Uterus (tissue), 4 donors: ENCODE measurements around the gene PLPPR3. TPM values are rescaled to one million over a fixed set of nuclear protein-coding genes. Genes with fewer than 3 reads are reported as not detected.

Source experiments
- DNase-seq, 2 donors: peaks; one replicate each; pipeline ENCODE4 v3.0.0-alpha.2; 2019 to 2020
- H3K27ac ChIP-seq, 2 donors: fragments of 200-600 bp; sonication (generic); 1 replicate in 1 of 2; 2 replicates in 1 of 2; pipeline ENCODE4 v1.5.1; 2016 to 2018
- H3K27me3 ChIP-seq, 2 donors: fragments of 200-600 bp; sonication (generic); one replicate each; pipeline ENCODE4 v1.5.1; 2018 to 2019; ENCODE audit warnings: control low read depth in 1 of 2
- H3K36me3 ChIP-seq, 2 donors: fragments of 200-600 bp; sonication (generic); one replicate each; pipeline ENCODE4 v1.5.1; 2019; ENCODE audit warnings: control low read depth in 1 of 2
- H3K4me1 ChIP-seq, 2 donors: fragments of 200-600 bp; sonication (generic); one replicate each; pipeline ENCODE4 v1.5.1; 2018 to 2019; ENCODE audit warnings: control low read depth in 1 of 2
- H3K4me3 ChIP-seq, 2 donors: fragments of 200-600 bp; sonication (generic); 1 replicate in 1 of 2; 2 replicates in 1 of 2; pipeline ENCODE4 v1.5.1; 2018 to 2019; ENCODE audit warnings: mild to moderate bottlenecking in 1 of 2
- H3K9me3 ChIP-seq, 2 donors: fragments of 200-600 bp; sonication (generic); one replicate each; pipeline ENCODE4 v1.5.1; 2019; ENCODE audit warnings: control low read depth in 1 of 2
- POLR2A ChIP-seq, 2 donors: fragments of 450-650 bp; IDR thresholded peaks; one replicate each; pipeline ENCODE4 v1.6.1; 2016; ENCODE audit warnings: antibody characterized with exemption in 2 of 2, mild to moderate bottlenecking in 1 of 2, moderate library complexity in 1 of 2
- intact Hi-C: fragments of 100-400 bp; cut with DNase I; formaldehyde crosslinking; loops from one replicate; pipeline ENCODE4 v1.15.1; 2023; ENCODE audit warnings: low total_unique reads
- total RNA-seq, 4 donors: library from RNA; depleted of rRNA in 3 of 4; stranded (reverse); fragments of >200 nt in 3 of 4; gene quantifications; one replicate each; pipeline versions ENCODE4 v1.1.0 to v1.2.4, GENCODE V29; 2014 to 2023
- TF ChIP-seq, protein P1 (sequence below), 4 experiments: fragments of 200-600 bp in 2 of 4; fragments of 450-650 bp in 2 of 4; sonication (generic) in 2 of 4; IDR thresholded peaks; one replicate each; pipeline ENCODE4 v1.5.1; 2016 to 2019; ENCODE audit warnings: antibody characterized with exemption in 4 of 4, mild to moderate bottlenecking in 2 of 4, moderate library complexity in 1 of 4
- donor health status: DM: yes; HTN: yes; CAD: no.

The PLPPR3 gene
- total RNA-seq, 4 donors from 2014 or later: 3.4 TPM; not detected in 3

DNA sequence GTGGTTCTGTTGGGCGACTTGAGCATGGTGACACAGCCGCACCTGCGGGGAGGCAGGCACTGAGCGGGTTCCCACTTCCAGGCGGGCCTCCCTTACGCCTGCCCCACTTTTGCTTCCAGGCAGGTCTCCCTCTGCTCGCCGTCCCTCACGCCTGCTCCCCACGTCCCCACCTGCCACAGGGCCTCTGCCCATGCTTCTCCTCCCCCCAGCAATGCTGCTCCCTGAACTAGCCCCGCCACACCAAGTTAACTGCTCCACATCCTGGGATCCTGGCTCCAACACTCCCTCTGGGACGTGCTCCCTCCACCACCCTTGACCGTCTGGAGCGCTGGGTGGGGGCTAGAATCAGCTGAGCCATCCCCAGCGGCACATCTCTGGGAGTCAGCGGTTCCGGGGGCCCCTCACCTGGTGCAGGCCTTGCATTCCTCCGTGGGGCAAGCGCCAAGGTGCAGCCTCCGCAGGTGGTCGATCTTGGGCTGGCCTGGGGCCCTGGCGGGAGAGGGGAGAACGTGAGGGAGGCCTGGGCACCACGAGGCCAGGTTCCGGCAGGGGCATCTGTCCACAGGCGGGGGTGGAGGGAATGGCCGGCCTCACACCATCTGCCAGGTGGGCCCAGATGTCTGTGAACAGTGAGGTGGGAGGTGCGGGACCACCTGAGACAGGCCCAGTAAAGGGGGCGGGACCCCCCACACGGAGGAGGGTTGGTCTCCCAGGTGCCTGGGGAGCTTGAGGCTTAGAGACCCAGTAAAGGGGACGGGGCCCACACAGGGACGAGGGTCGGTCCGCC, 46.9 kb upstream of the PLPPR3 start:
- no peak for DNase-seq
- intact Hi-C loops: loop anchor here (5.0 to 10.0 kb wide), 2 partner anchors 49 to 116 kb away; partner anchors contain the start of genes KISS1R and WDR18
- H3K4me1 ChIP-seq: peaks cover 5 to 17% of the 10 kb centered on the region in 2 donors
- no peaks in the 10 kb centered on the region for H3K9me3 ChIP-seq
- peak overlapping the region; percentile 92 to 96 for H3K27ac ChIP-seq
- TF ChIP-seq, protein P1, sequence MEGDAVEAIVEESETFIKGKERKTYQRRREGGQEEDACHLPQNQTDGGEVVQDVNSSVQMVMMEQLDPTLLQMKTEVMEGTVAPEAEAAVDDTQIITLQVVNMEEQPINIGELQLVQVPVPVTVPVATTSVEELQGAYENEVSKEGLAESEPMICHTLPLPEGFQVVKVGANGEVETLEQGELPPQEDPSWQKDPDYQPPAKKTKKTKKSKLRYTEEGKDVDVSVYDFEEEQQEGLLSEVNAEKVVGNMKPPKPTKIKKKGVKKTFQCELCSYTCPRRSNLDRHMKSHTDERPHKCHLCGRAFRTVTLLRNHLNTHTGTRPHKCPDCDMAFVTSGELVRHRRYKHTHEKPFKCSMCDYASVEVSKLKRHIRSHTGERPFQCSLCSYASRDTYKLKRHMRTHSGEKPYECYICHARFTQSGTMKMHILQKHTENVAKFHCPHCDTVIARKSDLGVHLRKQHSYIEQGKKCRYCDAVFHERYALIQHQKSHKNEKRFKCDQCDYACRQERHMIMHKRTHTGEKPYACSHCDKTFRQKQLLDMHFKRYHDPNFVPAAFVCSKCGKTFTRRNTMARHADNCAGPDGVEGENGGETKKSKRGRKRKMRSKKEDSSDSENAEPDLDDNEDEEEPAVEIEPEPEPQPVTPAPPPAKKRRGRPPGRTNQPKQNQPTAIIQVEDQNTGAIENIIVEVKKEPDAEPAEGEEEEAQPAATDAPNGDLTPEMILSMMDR (IDR thresholded peaks at IDR 0.05): no peak
- TF ChIP-seq POLR2A (IDR thresholded peaks at IDR 0.05): no peak
- H3K27me3 ChIP-seq: no peaks in the 10 kb centered on the region
- no peaks in the 10 kb centered on the region for H3K36me3 ChIP-seq
- H3K4me3 ChIP-seq: no peak overlapping the region

DNA sequence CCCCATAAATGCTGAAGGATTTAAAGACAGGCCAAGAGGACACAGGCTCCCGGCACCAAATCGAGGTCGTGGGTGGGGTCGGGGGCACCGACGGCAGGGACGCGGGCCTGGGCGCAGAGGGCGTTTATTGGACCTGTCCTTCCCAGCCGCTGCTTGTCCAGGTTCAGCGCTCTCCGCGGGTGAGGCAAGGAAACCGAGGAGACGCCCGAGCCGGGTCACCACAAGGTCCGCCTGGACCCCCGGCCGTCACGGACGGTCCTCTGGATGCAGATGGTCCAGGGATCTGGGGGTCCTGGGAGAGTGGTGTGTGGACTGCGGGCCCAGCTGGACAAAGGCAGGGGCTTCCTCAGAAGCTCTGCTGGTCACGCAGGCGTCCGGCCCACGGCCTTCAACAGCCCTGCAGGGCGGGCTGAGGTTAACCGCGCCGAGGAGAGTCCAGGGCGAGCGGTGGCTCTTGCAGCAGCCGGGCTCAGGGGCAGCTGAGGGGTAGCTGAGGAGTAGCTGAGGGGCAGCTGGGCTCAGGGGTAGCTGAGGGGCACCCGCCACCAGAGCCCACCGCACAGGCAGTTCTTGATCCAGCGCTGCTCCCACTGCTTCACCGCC, 46.2 kb upstream of the PLPPR3 start:
- no peak overlapping the region for H3K27ac ChIP-seq
- DNase-seq: no peak
- H3K36me3 ChIP-seq: no peaks in the 10 kb centered on the region
- no peaks in the 10 kb centered on the region for H3K9me3 ChIP-seq
- H3K4me1 ChIP-seq: peaks cover 5 to 19% of the 10 kb centered on the region in 2 donors
- TF ChIP-seq, protein P1 (IDR thresholded peaks at IDR 0.05): no peak
- no peak for TF ChIP-seq POLR2A (IDR thresholded peaks at IDR 0.05)
- no peaks in the 10 kb centered on the region for H3K27me3 ChIP-seq
- intact Hi-C loops: loop anchor here (5.0 to 10.0 kb wide), 2 partner anchors 49 to 117 kb away; partner anchors contain the start of genes KISS1R and WDR18
- H3K4me3 ChIP-seq: no peak overlapping the region

DNA sequence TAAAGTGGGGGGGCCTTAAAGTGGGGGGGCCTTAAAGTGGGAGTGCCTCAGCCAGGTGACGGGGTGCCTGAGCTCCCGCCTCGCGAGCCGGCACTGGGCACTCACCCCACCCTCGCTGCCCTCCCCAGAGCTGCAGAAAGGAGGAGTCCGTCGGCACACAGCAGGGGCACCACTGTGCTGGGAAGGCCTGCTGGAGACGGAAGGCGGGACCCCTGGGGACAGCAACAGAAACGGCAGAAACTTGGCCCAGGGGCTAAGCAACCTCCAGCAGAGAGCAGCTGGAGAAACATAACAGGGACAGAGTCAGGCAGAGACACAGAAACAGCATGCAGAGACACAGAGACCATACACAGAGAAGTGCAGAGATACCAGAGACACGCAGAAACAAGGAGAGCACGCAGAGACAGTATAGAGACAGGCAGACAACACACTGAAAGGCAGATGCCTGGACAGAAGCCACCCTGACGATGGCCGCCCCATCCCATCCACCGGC, 45.6 kb upstream of the PLPPR3 start:
- Histone ChIP-seq H3K9me3 (no peaks in the 10 kb centered on the region), H3K4me1 (peaks cover 5 to 21% of the 10 kb centered on the region in 2 donors), H3K4me3 (no peak overlapping the region), H3K36me3 (no peaks in the 10 kb centered on the region), H3K27ac (no peak overlapping the region), H3K27me3 (no peaks in the 10 kb centered on the region)
- intact Hi-C loops: loop anchor here (5.0 to 10.0 kb wide), 2 partner anchors 50 to 117 kb away; partner anchors contain the start of genes KISS1R and WDR18
- DNase-seq: no peak
- TF ChIP-seq, protein P1 (IDR thresholded peaks at IDR 0.05): no peak
- no peak for TF ChIP-seq POLR2A (IDR thresholded peaks at IDR 0.05)

DNA sequence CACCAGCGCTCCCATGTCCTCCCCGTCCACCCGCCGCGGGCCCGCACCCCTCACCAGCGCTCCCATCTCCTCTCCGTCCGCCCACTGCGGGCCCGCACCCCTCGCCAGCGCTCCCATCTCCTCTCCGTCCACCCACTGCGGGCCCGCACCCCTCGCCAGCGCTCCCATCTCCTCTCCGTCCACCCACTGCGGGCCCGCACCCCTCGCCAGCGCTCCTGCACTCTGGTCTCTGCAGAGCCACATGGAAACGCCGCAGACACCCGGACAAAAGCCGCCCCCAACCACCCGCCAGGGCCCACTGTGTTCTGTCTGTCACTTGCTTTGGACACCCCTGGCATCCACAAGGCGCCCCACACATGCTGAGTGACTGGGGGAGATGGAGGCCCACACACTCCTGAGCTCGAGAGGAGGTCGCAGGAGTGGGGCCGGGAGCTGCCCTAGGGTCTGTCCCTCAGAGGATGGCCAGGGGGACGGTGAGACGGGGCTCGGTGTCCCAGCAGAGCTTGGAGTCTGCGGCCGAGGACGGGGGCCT, 45.1 kb upstream of the PLPPR3 start:
- DNase-seq: no peak
- intact Hi-C loops: loop anchor here (5.0 to 10.0 kb wide), 2 partner anchors 50 to 118 kb away; partner anchors contain the start of genes KISS1R and WDR18
- H3K36me3 ChIP-seq: no peaks in the 10 kb centered on the region
- no peaks in the 10 kb centered on the region for H3K27me3 ChIP-seq
- H3K4me1 ChIP-seq: peaks cover 5 to 16% of the 10 kb centered on the region in 2 donors
- TF ChIP-seq, protein P1 (IDR thresholded peaks at IDR 0.05): no peak
- TF ChIP-seq POLR2A (IDR thresholded peaks at IDR 0.05): no peak
- no peaks in the 10 kb centered on the region for H3K9me3 ChIP-seq
- H3K4me3 ChIP-seq: no peak overlapping the region
- no peak overlapping the region for H3K27ac ChIP-seq
